Activated T-helper 1 cell treated with anti-CD3 and anti-CD28 coated beads, Interleukin-12 subunit alpha, Interleukin-12 subunit beta, Interleukin-2, Interleukin-4 antibody, amounts not matched to agents 30 ng/mL and 10 ng/mL and 1 ng/mL, durations not matched to agents 14 hours and 24 hours and 36 hours (primary cell): ENCODE data around the gene CA10. TPM values are rescaled to one million over a fixed set of nuclear protein-coding genes. Genes with fewer than 3 reads are reported as not detected.

ENCODE experiments used
- DNase-seq: peaks from one replicate; pipeline ENCODE4 v3.0.0; 2021; ENCODE audit warnings: low spot score
- H3K27ac Mint-ChIP-seq: one replicate; pipeline ENCODE4 v1.8.0; 2021; ENCODE audit warnings: mild to moderate bottlenecking, mixed read lengths
- H3K27me3 Mint-ChIP-seq: one replicate; pipeline ENCODE4 v1.8.0; 2022; ENCODE audit warnings: mild to moderate bottlenecking, moderate library complexity, mixed read lengths; ENCODE audit not compliant: insufficient read depth
- H3K36me3 Mint-ChIP-seq: one replicate; pipeline ENCODE4 v1.8.0; 2021; ENCODE audit warnings: low read depth, mixed read lengths
- H3K4me1 Mint-ChIP-seq: one replicate; pipeline ENCODE4 v1.8.0; 2021; ENCODE audit warnings: low read depth, mixed read lengths
- H3K4me3 Mint-ChIP-seq: one replicate; pipeline ENCODE4 v1.8.0; 2021; ENCODE audit warnings: mild to moderate bottlenecking, moderate library complexity, mixed read lengths
- H3K9me3 Mint-ChIP-seq: one replicate; pipeline ENCODE4 v1.8.0; 2021; ENCODE audit warnings: mixed read lengths
- intact Hi-C: fragments of 100-400 bp; cut with micrococcal nuclease; formaldehyde crosslinking; loops from one replicate; pipeline ENCODE4 v1.15.1; 2024
- total RNA-seq: library from RNA; stranded (reverse); gene quantifications from 2 replicates; pipeline ENCODE4 v1.2.3, GENCODE V29; 2022

The CA10 gene
- total RNA-seq, 1 donor from 2014 or later, result not detected

- H3K4me1 Mint-ChIP-seq, result no peaks in the 10 kb centered on the region
- no peak overlapping the region for H3K27ac Mint-ChIP-seq
- intact Hi-C loops, result no loop called here
- no peaks in the 10 kb centered on the region for H3K9me3 Mint-ChIP-seq
- H3K36me3 Mint-ChIP-seq, result no peaks in the 10 kb centered on the region
- no peak overlapping the region for H3K4me3 Mint-ChIP-seq
- DNase-seq, result no peak
- H3K27me3 Mint-ChIP-seq, result peaks cover 2% of the 10 kb centered on the region
Measured at GRCh38 chr17:51745993-51746392, 412.5 kb downstream of the CA10 start.

GRCh38 chr17:51743477-51743876 lies 415.0 kb downstream of the CA10 start:
- no peak for DNase-seq
- no peaks in the 10 kb centered on the region for H3K36me3 Mint-ChIP-seq
- intact Hi-C loops, result no loop called here
- H3K27me3 Mint-ChIP-seq, result peaks cover 2% of the 10 kb centered on the region
- H3K4me1 Mint-ChIP-seq, result no peaks in the 10 kb centered on the region
- H3K4me3 Mint-ChIP-seq, result no peak overlapping the region
- no peak overlapping the region for H3K27ac Mint-ChIP-seq
- H3K9me3 Mint-ChIP-seq, result no peaks in the 10 kb centered on the region

GRCh38 chr17:51742571-51742970 lies 415.9 kb downstream of the CA10 start:
- intact Hi-C loops, result no loop called here
- no peak overlapping the region for H3K4me3 Mint-ChIP-seq
- H3K36me3 Mint-ChIP-seq, result no peaks in the 10 kb centered on the region
- H3K27ac Mint-ChIP-seq, result no peak overlapping the region
- no peak for DNase-seq
- H3K9me3 Mint-ChIP-seq, result no peaks in the 10 kb centered on the region
- H3K27me3 Mint-ChIP-seq, result peaks cover 2% of the 10 kb centered on the region
- H3K4me1 Mint-ChIP-seq, result no peaks in the 10 kb centered on the region

GRCh38 chr17:51741458-51741857 lies 417.1 kb downstream of the CA10 start:
- DNase-seq, result no peak
- no peaks in the 10 kb centered on the region for H3K9me3 Mint-ChIP-seq
- H3K36me3 Mint-ChIP-seq, result no peaks in the 10 kb centered on the region
- no peaks in the 10 kb centered on the region for H3K4me1 Mint-ChIP-seq
- H3K4me3 Mint-ChIP-seq, result no peak overlapping the region
- intact Hi-C loops, result no loop called here
- H3K27me3 Mint-ChIP-seq, result peaks cover 2% of the 10 kb centered on the region
- no peak overlapping the region for H3K27ac Mint-ChIP-seq

- H3K36me3 Mint-ChIP-seq, result no peaks in the 10 kb centered on the region
- no peak overlapping the region for H3K27ac Mint-ChIP-seq
- H3K4me3 Mint-ChIP-seq, result no peak overlapping the region
- intact Hi-C loops, result no loop called here
- no peaks in the 10 kb centered on the region for H3K4me1 Mint-ChIP-seq
- H3K27me3 Mint-ChIP-seq, result peaks cover 2% of the 10 kb centered on the region
- H3K9me3 Mint-ChIP-seq, result no peaks in the 10 kb centered on the region
- DNase-seq, result no peak
Measured at GRCh38 chr17:51740531-51740930, 418.0 kb downstream of the CA10 start.

- peaks cover 7% of the 10 kb centered on the region for H3K27me3 Mint-ChIP-seq
- no peaks in the 10 kb centered on the region for H3K4me1 Mint-ChIP-seq
- H3K9me3 Mint-ChIP-seq, result no peaks in the 10 kb centered on the region
- no peak overlapping the region for H3K4me3 Mint-ChIP-seq
- no peak for DNase-seq
- H3K27ac Mint-ChIP-seq, result no peak overlapping the region
- no peaks in the 10 kb centered on the region for H3K36me3 Mint-ChIP-seq
- intact Hi-C loops, result no loop called here
Measured at GRCh38 chr17:51739245-51739886, 419.1 kb downstream of the CA10 start.

GRCh38 chr17:51736356-51736755 lies 422.2 kb downstream of the CA10 start:
- Mint-ChIP-seq H3K27ac (no peak overlapping the region), H3K36me3 (no peaks in the 10 kb centered on the region), H3K27me3 (peaks cover 15% of the 10 kb centered on the region), H3K4me3 (no peak overlapping the region), H3K4me1 (no peaks in the 10 kb centered on the region), H3K9me3 (no peaks in the 10 kb centered on the region)
- intact Hi-C loops, result no loop called here
- DNase-seq, result no peak

GRCh38 chr17:51734976-51735375 lies 423.5 kb downstream of the CA10 start:
- intact Hi-C loops, result no loop called here
- Mint-ChIP-seq H3K4me1 (no peaks in the 10 kb centered on the region), H3K27me3 (peaks cover 15% of the 10 kb centered on the region), H3K27ac (no peak overlapping the region), H3K4me3 (no peak overlapping the region), H3K9me3 (no peaks in the 10 kb centered on the region), H3K36me3 (no peaks in the 10 kb centered on the region)
- DNase-seq, result no peak

- no peaks in the 10 kb centered on the region for H3K9me3 Mint-ChIP-seq
- H3K4me1 Mint-ChIP-seq, result no peaks in the 10 kb centered on the region
- H3K27ac Mint-ChIP-seq, result no peak overlapping the region
- H3K4me3 Mint-ChIP-seq, result no peak overlapping the region
- H3K36me3 Mint-ChIP-seq, result no peaks in the 10 kb centered on the region
- H3K27me3 Mint-ChIP-seq, result peaks cover 15% of the 10 kb centered on the region
- intact Hi-C loops, result no loop called here
- DNase-seq, result no peak
Measured at GRCh38 chr17:51734462-51734861, 424.1 kb downstream of the CA10 start.

GRCh38 chr17:51733166-51733565 lies 425.3 kb downstream of the CA10 start:
- Mint-ChIP-seq H3K27ac (no peak overlapping the region), H3K9me3 (no peaks in the 10 kb centered on the region), H3K27me3 (peaks cover 15% of the 10 kb centered on the region), H3K36me3 (no peaks in the 10 kb centered on the region), H3K4me1 (no peaks in the 10 kb centered on the region), H3K4me3 (no peak overlapping the region)
- no peak for DNase-seq
- intact Hi-C loops, result no loop called here

- intact Hi-C loops, result no loop called here
- Mint-ChIP-seq H3K9me3 (no peaks in the 10 kb centered on the region), H3K4me1 (no peaks in the 10 kb centered on the region), H3K27me3 (peaks cover 15% of the 10 kb centered on the region), H3K4me3 (no peak overlapping the region), H3K36me3 (no peaks in the 10 kb centered on the region), H3K27ac (no peak overlapping the region)
- DNase-seq, result no peak
Measured at GRCh38 chr17:51731941-51732722, 426.4 kb downstream of the CA10 start.

- no peak for DNase-seq
- intact Hi-C loops, result no loop called here
- H3K27ac Mint-ChIP-seq, result no peak overlapping the region
- no peak overlapping the region for H3K4me3 Mint-ChIP-seq
- no peaks in the 10 kb centered on the region for H3K9me3 Mint-ChIP-seq
- peaks cover 15% of the 10 kb centered on the region for H3K27me3 Mint-ChIP-seq
- H3K4me1 Mint-ChIP-seq, result no peaks in the 10 kb centered on the region
- H3K36me3 Mint-ChIP-seq, result no peaks in the 10 kb centered on the region
Measured at GRCh38 chr17:51730303-51731050, 428.0 kb downstream of the CA10 start.

GRCh38 chr17:51725185-51725584 lies 433.3 kb downstream of the CA10 start:
- no peaks in the 10 kb centered on the region for H3K27me3 Mint-ChIP-seq
- H3K4me1 Mint-ChIP-seq, result no peaks in the 10 kb centered on the region
- H3K27ac Mint-ChIP-seq, result no peak overlapping the region
- intact Hi-C loops, result no loop called here
- H3K9me3 Mint-ChIP-seq, result peaks cover 4% of the 10 kb centered on the region
- H3K4me3 Mint-ChIP-seq, result no peak overlapping the region
- H3K36me3 Mint-ChIP-seq, result no peaks in the 10 kb centered on the region
- DNase-seq, result no peak
